ENCODE results near the gene ASTN2.

GRCh38 chr9:117191504-117192261, 223.2 kb downstream of the ASTN2 start:
- TF ChIP-seq CTCF (IDR thresholded peaks at IDR 0.05; ENCODE audit: low read depth, low read length, poor library complexity, severe bottlenecking) (no peak), EZH2phosphoT487 (IDR thresholded peaks at IDR 0.05; ENCODE audit: borderline replicate concordance, low read length) (no peak)

Data from DOHH2 (cell line).